ENCODE results near the gene LYPD1.

Gene LYPD1

DNA sequence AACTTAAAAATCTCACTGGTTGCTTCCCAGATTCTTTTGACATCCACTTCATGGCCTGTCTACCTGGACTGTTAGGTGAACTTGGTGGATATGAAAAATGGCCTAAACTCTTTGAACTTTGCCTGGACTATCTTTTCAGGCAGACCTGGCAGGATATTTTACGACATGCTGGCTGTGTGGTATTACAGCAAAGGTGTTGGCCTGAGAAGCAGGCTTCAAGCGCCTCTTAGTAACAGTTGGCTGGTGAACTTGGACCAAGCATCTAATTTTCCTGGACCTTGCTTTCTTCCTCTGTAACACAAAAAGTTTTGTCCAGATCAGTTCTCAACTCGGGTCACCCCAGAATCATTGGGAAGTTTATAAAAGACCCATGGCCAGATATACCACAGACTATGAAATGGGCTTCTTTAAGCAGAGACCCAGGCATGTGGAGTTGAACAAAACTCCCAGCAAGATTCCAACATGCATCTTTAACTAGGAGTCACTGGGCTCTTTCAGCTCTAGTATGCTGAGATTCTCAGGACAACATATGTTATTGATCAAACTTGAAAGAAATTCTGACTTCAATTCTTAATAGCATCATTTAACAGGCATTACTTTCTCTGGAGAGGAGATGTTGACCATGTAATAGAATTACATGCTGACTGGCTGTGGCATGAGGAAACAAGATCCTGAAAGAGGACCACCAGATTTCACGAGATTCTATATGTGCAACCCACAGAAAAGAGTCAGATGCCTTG is 4.4 kb downstream of the LYPD1 start:
- no peaks in the 10 kb centered on the region for H3K9me3 ChIP-seq (ENCODE audit: insufficient read depth, low read depth, low read length)
- H3K4me3 ChIP-seq (ENCODE audit: low read length) = no peak overlapping the region
- H3K27me3 ChIP-seq (ENCODE audit: insufficient read depth, low read length) = peaks cover 54% of the 10 kb centered on the region
- no peak overlapping the region for H3K27ac ChIP-seq (ENCODE audit: low read length)
- H3K9ac ChIP-seq (ENCODE audit: low read depth, low read length) = no peak overlapping the region
- H3K4me1 ChIP-seq (ENCODE audit: insufficient read depth, low read length) = peaks cover 3% of the 10 kb centered on the region
- no peaks in the 10 kb centered on the region for H3K36me3 ChIP-seq (ENCODE audit: insufficient read depth, low read depth, low read length)

DNA sequence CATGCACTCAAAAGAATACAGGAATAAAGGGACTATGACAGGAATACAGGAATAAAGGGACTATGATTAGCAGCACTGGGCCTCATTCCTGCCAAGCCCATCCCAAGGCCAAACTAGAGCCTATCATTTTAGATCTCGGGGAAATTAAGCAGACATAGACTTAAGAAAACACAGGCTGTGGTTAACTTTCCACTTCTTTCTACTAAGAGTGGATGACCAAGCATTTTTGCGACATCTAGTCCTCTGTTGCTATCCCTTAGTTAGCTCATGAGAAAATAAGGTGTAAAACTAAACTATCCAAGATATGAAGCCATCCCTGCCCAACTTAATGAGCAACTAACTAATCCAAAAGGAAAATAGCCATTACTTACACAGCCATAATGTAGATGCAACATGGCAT is 5.9 kb downstream of the LYPD1 start:
- H3K27ac ChIP-seq (ENCODE audit: low read length) = no peak overlapping the region
- no peaks in the 10 kb centered on the region for H3K36me3 ChIP-seq (ENCODE audit: insufficient read depth, low read depth, low read length)
- H3K9me3 ChIP-seq (ENCODE audit: insufficient read depth, low read depth, low read length) = no peaks in the 10 kb centered on the region
- H3K4me3 ChIP-seq (ENCODE audit: low read length) = no peak overlapping the region
- H3K9ac ChIP-seq (ENCODE audit: low read depth, low read length) = no peak overlapping the region
- peaks cover 3% of the 10 kb centered on the region for H3K4me1 ChIP-seq (ENCODE audit: insufficient read depth, low read length)
- peaks cover 39% of the 10 kb centered on the region for H3K27me3 ChIP-seq (ENCODE audit: insufficient read depth, low read length)

DNA sequence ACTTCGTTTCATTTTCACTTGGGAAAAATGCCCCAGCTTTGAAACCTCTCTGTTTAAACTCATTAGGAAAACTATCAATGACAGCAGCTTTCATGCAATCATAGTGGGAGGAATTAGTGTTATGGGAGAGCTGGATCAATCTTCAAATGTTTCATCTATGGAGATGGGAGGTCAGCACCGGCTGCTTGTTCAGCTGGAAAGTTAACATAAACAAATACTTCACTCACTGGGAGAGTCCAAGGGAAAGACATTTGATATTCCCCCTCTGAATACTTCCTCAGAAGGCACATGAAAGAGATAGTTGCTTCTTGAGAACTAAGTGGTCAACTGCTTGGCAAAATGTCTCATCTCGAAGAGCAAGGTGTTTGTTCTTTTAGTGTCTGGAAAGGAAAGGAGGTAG is 7.3 kb downstream of the LYPD1 start:
- Histone ChIP-seq H3K27me3 (ENCODE audit: insufficient read depth, low read length) (peaks cover 26% of the 10 kb centered on the region), H3K4me1 (ENCODE audit: insufficient read depth, low read length) (no peaks in the 10 kb centered on the region; the same call in none of the 2 replicates), H3K4me3 (ENCODE audit: low read length) (no peak overlapping the region), H3K9me3 (ENCODE audit: insufficient read depth, low read depth, low read length) (no peaks in the 10 kb centered on the region), H3K27ac (ENCODE audit: low read length) (no peak overlapping the region), H3K9ac (ENCODE audit: low read depth, low read length) (no peak overlapping the region), H3K36me3 (ENCODE audit: insufficient read depth, low read depth, low read length) (no peaks in the 10 kb centered on the region)

DNA sequence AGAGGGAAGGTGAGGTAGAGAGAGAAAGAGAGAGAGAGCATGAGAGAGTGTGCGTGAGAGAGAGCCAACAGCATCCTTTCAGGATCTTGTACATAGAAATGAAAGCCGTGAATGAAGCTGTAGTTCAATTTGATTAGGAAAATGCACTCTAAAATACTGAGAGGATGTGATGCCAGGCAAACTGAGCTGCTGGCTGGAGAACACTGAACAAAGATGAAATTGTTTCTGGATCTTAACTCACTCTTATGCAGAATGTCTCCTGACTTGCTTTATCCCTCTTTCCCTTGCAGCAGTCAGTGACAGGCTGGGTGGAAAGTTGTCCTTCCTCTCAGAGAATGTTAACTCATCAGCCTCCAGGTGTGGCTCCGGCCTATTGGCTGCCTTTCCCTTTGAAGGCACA is 10.7 kb downstream of the LYPD1 start:
- H3K4me1 ChIP-seq (ENCODE audit: insufficient read depth, low read length) = peaks cover 12% of the 10 kb centered on the region
- no peaks in the 10 kb centered on the region for H3K9me3 ChIP-seq (ENCODE audit: insufficient read depth, low read depth, low read length)
- no peak overlapping the region for H3K9ac ChIP-seq (ENCODE audit: low read depth, low read length)
- no peaks in the 10 kb centered on the region for H3K27me3 ChIP-seq (ENCODE audit: insufficient read depth, low read length)
- H3K27ac ChIP-seq (ENCODE audit: low read length) = no peak overlapping the region
- H3K36me3 ChIP-seq (ENCODE audit: insufficient read depth, low read depth, low read length) = no peaks in the 10 kb centered on the region
- no peak overlapping the region for H3K4me3 ChIP-seq (ENCODE audit: low read length)

DNA sequence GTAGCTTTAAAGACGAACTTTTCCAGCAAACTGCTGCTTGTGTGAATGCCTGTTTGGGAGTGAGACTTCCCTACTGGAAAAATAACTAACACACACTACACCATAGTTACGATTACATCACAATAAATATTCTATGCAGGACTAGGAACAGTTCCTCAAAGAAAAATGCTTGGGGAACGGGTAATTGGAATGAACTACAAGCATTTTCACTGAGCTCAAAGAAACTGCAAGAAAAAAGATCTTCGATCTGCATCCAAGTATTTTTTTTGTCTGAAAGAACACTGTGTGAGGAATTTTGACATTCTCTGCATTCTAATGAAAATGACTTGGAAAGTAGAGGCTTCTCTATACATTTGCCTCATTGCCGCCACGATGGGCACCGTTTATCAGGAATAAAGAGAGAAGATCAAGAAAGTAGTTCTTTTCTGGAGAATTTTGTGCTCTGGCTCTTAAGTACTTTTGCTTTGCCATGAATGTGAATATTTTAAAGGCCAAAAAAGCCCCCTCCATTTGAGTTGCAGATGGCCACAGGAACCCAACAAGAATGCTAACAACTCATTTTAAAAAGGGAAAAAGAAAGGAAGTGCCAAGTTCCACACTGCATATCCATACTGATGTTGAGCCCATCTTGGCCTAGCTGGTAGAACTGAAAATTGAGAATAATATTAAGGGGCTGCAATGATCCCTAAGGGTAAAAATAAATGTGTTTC is 13.6 kb downstream of the LYPD1 start:
- H3K9ac ChIP-seq (ENCODE audit: low read depth, low read length) = no peak overlapping the region
- no peaks in the 10 kb centered on the region for H3K36me3 ChIP-seq (ENCODE audit: insufficient read depth, low read depth, low read length)
- H3K4me1 ChIP-seq (ENCODE audit: insufficient read depth, low read length) = peaks cover 26% of the 10 kb centered on the region
- no peak overlapping the region for H3K4me3 ChIP-seq (ENCODE audit: low read length)
- H3K9me3 ChIP-seq (ENCODE audit: insufficient read depth, low read depth, low read length) = no peaks in the 10 kb centered on the region
- H3K27ac ChIP-seq (ENCODE audit: low read length) = no peak overlapping the region
- no peaks in the 10 kb centered on the region for H3K27me3 ChIP-seq (ENCODE audit: insufficient read depth, low read length)

DNA sequence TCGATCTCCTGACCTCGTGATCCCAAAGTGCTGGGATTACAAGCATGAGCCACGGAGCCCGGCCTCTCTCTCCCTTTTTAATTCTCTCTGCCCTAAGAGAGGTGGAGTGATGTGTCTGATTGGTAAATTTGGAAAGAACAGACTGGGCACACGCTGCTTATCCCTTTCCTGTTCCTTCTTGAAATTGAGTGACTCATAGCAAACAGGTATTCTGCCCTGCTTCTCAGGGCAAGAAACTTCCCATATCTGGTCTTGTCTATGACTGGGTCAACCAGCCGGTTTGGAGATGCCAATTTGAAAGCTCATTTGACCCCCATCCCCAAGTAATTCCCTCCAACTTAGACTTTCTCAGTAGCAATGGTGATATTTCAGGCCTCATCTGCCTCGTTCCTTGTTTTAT is 15.0 kb downstream of the LYPD1 start:
- no peak overlapping the region for H3K27ac ChIP-seq (ENCODE audit: low read length)
- no peaks in the 10 kb centered on the region for H3K9me3 ChIP-seq (ENCODE audit: insufficient read depth, low read depth, low read length)
- no peaks in the 10 kb centered on the region for H3K27me3 ChIP-seq (ENCODE audit: insufficient read depth, low read length)
- H3K4me1 ChIP-seq (ENCODE audit: insufficient read depth, low read length) = peaks cover 26% of the 10 kb centered on the region
- no peaks in the 10 kb centered on the region for H3K36me3 ChIP-seq (ENCODE audit: insufficient read depth, low read depth, low read length)
- H3K4me3 ChIP-seq (ENCODE audit: low read length) = no peak overlapping the region
- H3K9ac ChIP-seq (ENCODE audit: low read depth, low read length) = no peak overlapping the region

DNA sequence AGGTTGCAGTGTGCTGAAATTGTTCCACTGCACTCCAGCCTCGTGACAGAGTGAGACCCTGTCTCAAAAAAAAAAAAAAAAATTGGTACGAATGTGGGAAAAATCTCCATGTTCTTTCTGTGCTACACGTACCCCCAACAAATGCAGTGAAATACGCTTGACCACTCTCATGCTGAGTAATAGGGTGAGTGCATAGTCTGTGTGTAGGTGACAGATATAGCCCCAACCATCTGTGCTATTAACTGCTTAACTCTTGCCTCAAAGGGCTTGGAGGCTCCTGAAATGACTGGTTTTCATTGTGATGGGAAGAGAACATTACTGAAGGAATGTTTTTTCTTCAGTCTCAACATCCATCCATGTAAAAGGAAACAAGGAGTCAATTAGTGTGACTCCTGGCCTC is 15.7 kb downstream of the LYPD1 start:
- Histone ChIP-seq H3K36me3 (ENCODE audit: insufficient read depth, low read depth, low read length) (no peaks in the 10 kb centered on the region), H3K27ac (ENCODE audit: low read length) (no peak overlapping the region), H3K4me1 (ENCODE audit: insufficient read depth, low read length) (peaks cover 26% of the 10 kb centered on the region), H3K4me3 (ENCODE audit: low read length) (no peak overlapping the region), H3K9ac (ENCODE audit: low read depth, low read length) (no peak overlapping the region), H3K27me3 (ENCODE audit: insufficient read depth, low read length) (no peaks in the 10 kb centered on the region), H3K9me3 (ENCODE audit: insufficient read depth, low read depth, low read length) (no peaks in the 10 kb centered on the region)

DNA sequence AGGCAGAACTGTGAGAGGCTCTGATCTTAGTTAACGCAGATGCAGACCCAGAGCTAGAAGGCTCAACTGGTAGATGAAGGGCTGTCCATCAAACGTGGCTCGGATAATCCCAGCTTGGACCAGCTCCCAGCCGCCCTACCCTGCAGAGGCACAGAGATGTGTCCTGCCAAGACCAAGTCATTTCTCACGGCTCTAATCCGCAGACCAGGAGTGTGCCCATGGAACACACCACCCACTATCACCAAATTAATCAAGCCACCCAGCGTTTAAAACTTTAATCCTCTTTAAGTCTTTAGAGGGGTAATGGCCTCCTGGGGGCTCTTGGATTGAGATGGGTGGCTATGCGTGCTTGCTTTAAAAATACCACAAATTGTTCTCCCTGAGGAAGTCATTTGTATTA is 17.5 kb downstream of the LYPD1 start:
- Histone ChIP-seq H3K27me3 (ENCODE audit: insufficient read depth, low read length) (no peaks in the 10 kb centered on the region), H3K27ac (ENCODE audit: low read length) (no peak overlapping the region), H3K4me3 (ENCODE audit: low read length) (no peak overlapping the region), H3K9ac (ENCODE audit: low read depth, low read length) (no peak overlapping the region), H3K4me1 (ENCODE audit: insufficient read depth, low read length) (peaks cover 26% of the 10 kb centered on the region), H3K36me3 (ENCODE audit: insufficient read depth, low read depth, low read length) (no peaks in the 10 kb centered on the region), H3K9me3 (ENCODE audit: insufficient read depth, low read depth, low read length) (no peaks in the 10 kb centered on the region)

DNA sequence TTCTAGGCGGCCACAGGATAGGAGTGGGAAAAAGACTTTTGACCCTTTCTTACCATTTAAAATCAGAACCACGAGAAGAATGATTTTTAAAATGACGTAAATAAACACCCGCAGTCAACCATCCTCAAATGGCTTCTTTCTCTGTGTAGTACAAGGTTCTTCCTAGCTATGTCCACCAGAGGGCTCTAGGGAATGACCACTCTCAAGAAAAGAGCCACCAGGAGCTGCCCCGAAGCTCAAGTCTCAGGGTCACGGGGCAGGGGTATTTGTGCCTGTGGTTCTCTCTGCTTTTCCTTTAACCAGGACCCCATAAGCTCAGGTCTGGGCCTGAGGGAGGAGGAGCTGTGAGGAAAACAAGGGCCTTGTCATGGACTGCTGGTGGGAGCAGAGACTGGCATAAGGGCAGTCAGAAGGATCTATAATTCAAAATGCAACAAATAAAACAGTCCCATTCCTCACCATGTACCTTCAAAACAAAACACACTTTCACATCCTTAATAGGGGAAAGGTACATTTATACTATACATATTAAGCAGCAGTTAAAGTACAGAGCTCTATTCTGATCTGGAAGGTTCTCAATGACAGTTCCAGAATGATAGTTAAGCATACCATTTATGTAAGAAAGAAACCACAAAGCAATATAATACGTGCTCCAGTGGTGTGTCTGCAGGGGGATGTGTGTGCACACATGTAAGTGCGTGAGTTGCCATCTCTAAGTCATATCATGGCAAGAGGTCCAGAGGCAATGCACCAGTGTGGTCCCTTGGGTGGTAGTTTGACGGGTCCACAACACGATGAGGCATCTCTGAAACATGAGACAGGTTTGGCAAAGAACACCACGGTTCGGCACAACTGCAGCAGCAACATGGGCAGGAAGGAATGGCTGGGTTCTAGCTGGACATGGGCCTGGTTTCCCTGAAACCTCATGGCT is 18.6 kb downstream of the LYPD1 start:
- Histone ChIP-seq H3K4me1 (ENCODE audit: insufficient read depth, low read length) (peaks cover 19% of the 10 kb centered on the region), H3K36me3 (ENCODE audit: insufficient read depth, low read depth, low read length) (no peaks in the 10 kb centered on the region), H3K9ac (ENCODE audit: low read depth, low read length) (no peak overlapping the region), H3K9me3 (ENCODE audit: insufficient read depth, low read depth, low read length) (no peaks in the 10 kb centered on the region), H3K27ac (ENCODE audit: low read length) (no peak overlapping the region), H3K27me3 (ENCODE audit: insufficient read depth, low read length) (no peaks in the 10 kb centered on the region), H3K4me3 (ENCODE audit: low read length) (no peak overlapping the region)

DNA sequence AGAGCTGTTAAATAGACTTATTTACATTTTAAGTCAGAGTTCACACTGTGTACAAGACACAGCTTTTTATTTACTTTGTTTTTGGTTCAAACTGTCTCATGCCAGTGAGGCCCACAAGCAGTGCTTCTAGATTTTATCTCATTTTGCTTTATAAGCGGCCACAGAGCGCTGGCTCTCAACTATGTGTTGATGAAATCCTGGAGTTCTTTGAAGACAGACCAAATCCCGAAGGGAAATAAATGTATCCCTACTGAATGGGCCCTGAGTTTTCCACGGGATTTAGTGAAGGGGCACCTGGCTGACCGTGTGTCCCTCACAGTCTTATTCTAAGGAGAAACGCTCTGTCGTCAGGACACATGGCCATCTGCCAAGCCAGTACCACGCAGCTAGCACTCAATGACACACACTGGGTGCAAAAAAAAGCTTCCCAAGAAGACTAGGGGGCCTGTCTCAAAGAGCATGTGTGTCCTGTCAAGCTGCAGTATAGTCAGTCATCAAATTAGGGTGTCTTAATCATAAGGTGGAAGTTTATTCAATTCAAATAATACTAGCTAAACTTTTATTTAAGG is 23.4 kb downstream of the LYPD1 start:
- H3K27ac ChIP-seq (ENCODE audit: low read length) = no peak overlapping the region
- H3K9me3 ChIP-seq (ENCODE audit: insufficient read depth, low read depth, low read length) = no peaks in the 10 kb centered on the region
- H3K36me3 ChIP-seq (ENCODE audit: insufficient read depth, low read depth, low read length) = no peaks in the 10 kb centered on the region
- H3K9ac ChIP-seq (ENCODE audit: low read depth, low read length) = no peak overlapping the region
- no peak overlapping the region for H3K4me3 ChIP-seq (ENCODE audit: low read length)
- H3K27me3 ChIP-seq (ENCODE audit: insufficient read depth, low read length) = no peaks in the 10 kb centered on the region
- peaks cover 8% of the 10 kb centered on the region; the same call in 1 of the 2 replicates for H3K4me1 ChIP-seq (ENCODE audit: insufficient read depth, low read length)

DNA sequence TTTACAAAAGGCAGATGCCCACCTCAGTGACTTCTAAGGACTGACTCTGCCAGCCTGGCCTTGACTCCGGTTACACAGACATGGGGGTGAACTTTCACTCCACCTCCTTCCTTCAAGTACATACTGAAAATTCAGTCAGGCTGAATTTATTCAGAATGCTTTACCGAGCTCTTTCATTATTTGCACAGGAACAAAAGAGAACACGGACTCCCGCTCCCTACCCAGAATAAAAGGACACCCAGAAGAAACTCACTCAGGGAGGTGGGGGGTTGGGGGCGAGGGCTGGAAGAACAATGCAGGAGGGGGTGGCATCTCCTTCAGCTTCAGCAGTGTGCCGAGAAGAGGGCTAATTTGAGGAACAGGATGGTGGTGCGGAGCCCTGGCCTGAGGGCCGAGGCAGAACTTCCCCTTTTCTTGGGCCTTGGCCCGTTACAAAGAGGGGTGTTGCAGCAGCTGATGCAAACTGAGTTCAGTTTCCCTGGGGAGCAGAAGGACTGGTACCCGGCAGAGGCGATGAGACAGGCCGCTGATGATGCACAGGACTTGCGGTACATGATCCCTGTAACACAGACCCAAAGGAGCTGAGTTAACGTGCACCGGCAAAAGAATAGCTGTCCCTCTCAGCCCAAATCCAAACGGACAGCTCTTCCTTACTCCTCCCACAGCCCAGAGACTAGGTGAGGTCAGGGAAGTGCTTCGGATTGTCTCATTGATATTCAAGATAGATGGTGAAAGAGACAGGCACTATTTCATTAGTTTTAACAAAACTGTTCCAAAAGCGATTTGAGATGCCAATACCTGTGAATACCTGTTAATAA is 24.1 kb downstream of the LYPD1 start:
- no peak overlapping the region for H3K9ac ChIP-seq (ENCODE audit: low read depth, low read length)
- no peaks in the 10 kb centered on the region for H3K36me3 ChIP-seq (ENCODE audit: insufficient read depth, low read depth, low read length)
- no peak overlapping the region for H3K4me3 ChIP-seq (ENCODE audit: low read length)
- H3K27me3 ChIP-seq (ENCODE audit: insufficient read depth, low read length) = no peaks in the 10 kb centered on the region
- no peaks in the 10 kb centered on the region for H3K9me3 ChIP-seq (ENCODE audit: insufficient read depth, low read depth, low read length)
- no peak overlapping the region for H3K27ac ChIP-seq (ENCODE audit: low read length)
- H3K4me1 ChIP-seq (ENCODE audit: insufficient read depth, low read length) = peaks cover 8% of the 10 kb centered on the region; the same call in 1 of the 2 replicates

All from iPS-20b (cell line).